GM21515 (cell line): ENCODE measurements around the gene SMIM7.

Experiments used
- ATAC-seq: cut with Tn5 transposase; IDR thresholded peaks from one replicate; pipeline ENCODE4 v1.9.1; 2021; ENCODE audit not compliant: unreplicated experiment

SMIM7 gene

GRCh38 chr19:16623576-16623975, 36.4 kb downstream of the SMIM7 start:
- no peak for ATAC-seq

GRCh38 chr19:16623066-16623465, 36.9 kb downstream of the SMIM7 start:
- no peak for ATAC-seq

GRCh38 chr19:16621165-16621800, 38.7 kb downstream of the SMIM7 start:
- no peak for ATAC-seq

DNA sequence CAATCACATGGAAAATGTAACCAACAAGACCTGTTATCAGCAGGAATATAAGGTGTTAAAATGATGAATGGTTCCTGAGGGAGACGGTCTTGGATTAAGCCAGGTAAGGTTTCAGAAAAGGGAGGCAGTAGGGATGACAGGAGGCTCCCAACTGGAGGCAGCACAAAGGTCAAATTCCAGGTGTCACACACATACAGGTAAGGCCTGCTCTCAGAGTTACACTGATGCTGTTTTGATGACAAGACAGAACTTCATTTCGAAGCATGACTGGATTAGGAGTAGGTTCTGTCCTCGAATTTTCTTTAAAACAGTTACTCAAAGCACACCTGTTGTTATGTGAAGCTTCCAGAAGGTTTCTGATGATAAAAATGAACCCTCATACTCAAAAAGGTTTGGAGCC, 39.4 kb downstream of the SMIM7 start:
- no peak for ATAC-seq

DNA sequence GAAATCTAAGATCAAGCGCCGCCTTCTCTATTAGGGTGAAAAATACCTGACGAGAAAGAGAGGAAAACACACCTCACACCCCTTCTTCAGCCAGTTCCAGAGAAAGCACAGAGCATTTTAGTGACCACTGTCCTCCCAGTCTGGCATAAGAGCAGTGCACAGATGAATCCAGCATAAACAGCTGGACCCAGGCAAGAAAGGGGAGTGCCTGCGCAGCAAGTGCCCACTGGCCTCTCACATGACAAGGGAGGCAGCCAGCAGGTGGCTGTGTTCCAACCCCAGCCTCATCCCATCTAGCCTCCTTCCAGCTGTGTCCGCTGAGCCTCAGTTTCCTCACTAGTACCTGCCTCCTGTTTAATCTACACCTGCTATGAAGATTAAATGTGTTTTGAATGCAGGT, 39.9 kb downstream of the SMIM7 start:
- ATAC-seq, result no peak

DNA sequence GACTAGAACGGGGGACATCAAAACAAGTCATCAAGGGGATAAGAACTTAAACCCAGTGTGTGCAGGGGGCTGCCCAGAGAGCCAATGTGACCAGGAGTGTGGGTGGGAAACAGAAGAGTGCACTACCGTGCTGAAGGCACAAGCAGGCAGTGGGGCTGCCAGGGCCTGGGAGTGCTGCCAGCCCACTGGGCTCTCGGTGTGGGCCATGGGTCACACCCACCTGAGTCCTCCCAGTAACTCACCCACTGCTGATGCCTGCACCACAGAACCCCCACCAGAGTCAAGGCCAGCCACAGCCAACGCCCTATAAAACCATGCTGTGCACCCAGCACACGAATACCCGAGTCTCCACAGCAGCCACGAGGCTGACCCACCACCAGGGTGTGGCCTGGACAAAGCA, 40.5 kb downstream of the SMIM7 start:
- ATAC-seq, result no peak

GRCh38 chr19:16618248-16618647, 41.7 kb downstream of the SMIM7 start:
- no peak for ATAC-seq

DNA sequence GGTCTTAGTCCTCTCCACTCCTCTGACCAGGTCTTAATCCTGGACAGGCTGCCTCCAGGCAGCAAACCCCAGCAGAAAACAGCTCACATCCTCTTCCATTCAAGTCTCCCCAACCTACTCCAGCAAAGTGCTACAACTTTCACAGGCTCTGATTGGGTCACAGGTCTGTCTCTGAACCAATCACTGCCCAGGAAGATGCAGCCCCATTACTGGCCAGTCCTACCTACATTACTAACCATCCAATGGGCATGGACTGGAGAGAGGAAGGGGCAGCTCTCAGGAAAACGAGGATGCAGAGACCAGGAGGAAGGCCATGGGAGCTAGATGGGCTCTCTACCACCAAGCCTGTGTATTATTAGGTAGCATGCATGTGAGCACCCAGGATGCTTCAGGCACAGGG, 44.1 kb downstream of the SMIM7 start:
- ATAC-seq, result no peak

DNA sequence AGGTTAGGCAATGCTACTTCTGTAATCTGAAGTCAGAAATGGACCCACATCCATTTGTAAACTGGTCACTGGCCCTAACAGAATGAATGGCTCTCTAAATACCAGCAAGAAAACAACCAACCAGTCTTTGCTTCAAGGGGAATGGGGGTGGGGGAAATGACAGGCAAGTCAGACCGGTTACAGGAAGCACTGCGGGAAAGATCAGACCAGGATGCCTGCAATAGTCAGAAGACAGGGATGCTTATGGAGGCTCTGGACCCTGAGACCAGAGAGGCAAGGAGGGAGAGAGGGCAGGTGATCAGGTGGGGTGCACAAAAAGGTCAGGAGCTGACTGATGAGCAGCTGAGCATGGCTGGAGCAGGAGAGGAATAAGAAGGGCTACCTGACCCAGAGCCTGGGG, 45.0 kb downstream of the SMIM7 start:
- no peak for ATAC-seq

DNA sequence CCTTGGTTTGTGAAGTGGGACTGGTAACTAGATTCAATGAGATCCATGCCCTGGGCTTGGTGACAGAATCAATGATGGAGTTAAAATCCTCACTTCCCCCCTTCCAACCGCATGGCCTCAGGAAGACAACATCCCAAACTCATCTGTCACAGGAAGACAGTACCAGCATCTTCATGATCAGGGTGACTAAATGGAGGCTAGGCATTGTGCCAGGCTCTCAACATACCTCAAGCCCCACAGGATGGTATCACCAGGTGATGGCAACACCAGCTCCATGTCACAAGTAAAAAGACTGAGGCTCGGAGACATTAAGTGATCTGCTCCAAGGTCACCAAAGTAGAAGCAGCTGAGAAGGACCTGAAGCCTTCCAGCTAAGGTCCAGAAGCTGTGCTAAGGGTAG, 46.1 kb downstream of the SMIM7 start:
- ATAC-seq, result no peak

GRCh38 chr19:16612636-16613035, 47.3 kb downstream of the SMIM7 start:
- ATAC-seq, result no peak

DNA sequence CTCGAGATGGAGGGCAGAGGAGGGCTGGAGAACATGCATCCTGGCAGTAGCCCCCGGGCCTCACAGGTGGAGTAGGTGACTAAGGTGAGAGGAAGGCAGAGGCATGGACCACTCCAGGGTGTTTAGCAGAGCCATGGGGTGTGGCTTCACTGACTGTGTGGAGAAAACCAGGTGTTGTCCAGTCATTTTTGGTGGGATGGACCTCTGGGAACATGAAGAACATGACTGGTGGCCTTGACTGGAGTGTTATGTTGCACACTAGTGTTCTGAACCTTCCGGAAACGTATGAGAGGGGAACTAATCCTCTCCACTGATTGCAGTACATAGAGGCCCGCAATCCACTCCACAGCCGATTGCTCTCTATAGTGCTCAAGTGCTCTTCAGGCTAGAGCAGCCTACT, 48.8 kb downstream of the SMIM7 start:
- no peak for ATAC-seq

- ATAC-seq, result no peak
Measured at GRCh38 chr19:16609511-16610200, 50.3 kb downstream of the SMIM7 start.

- ATAC-seq, result no peak
Measured at GRCh38 chr19:16608290-16608739, 51.6 kb downstream of the SMIM7 start.

- no peak for ATAC-seq
Measured at GRCh38 chr19:16607819-16608218, 52.1 kb downstream of the SMIM7 start.

GRCh38 chr19:16605553-16605994, 54.4 kb downstream of the SMIM7 start:
- no peak for ATAC-seq

DNA sequence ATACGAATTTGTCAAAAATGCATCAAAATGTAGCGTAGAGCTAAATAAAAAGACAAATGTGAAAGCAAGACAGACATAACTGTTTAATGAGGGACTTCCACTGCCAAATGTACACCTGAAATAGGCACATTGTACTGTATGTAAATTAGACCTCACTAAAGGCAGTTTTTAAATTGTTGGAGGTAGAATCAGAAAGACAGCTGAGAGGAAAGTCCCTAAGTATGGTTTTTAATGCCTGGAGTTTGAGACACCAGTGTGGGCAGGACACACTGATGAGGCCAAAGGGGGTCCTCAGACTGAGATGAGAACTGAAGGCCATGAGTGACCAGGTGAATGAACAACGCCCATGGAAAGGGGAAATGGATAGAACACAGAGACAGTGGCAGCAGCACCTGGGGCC, 54.8 kb downstream of the SMIM7 start:
- ATAC-seq, result no peak

DNA sequence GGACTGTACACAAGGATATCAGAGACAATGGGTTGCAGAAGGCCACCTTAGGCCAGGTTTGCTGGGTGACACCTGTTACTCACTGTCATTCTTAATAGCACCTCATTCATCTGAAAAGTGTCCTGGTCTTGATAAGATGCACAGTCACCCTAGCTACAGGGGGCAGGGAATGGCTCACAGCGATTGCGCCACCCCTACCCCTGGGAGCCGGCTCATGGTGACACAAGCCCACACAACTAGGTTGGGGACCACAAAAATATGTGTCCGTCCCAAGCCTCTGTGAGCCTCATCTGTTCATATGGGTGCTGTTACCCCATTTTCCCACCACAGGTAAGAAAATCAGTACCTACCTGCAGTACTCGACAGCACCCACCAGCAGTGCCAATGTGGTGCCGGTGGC, 55.3 kb downstream of the SMIM7 start:
- no peak for ATAC-seq

DNA sequence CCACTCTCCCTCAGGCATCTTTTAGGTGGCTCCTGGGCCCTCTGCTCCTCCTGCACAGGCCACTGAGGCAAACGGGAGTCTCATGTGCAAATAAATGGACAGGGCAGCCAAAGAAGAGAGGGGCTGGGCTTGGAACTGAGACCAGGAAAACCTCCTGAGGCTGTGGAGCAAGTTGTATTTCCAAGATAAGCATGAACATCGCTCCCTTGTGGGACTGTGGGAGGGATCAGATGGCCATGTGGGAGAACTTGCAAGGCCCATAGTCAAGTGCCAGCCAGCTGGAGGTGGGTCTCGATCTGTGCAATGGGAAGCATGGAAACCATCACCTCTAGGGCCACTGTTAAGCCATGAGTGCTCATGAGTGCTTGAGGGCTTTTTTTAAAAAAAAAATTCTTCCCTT, 56.9 kb downstream of the SMIM7 start:
- no peak for ATAC-seq

DNA sequence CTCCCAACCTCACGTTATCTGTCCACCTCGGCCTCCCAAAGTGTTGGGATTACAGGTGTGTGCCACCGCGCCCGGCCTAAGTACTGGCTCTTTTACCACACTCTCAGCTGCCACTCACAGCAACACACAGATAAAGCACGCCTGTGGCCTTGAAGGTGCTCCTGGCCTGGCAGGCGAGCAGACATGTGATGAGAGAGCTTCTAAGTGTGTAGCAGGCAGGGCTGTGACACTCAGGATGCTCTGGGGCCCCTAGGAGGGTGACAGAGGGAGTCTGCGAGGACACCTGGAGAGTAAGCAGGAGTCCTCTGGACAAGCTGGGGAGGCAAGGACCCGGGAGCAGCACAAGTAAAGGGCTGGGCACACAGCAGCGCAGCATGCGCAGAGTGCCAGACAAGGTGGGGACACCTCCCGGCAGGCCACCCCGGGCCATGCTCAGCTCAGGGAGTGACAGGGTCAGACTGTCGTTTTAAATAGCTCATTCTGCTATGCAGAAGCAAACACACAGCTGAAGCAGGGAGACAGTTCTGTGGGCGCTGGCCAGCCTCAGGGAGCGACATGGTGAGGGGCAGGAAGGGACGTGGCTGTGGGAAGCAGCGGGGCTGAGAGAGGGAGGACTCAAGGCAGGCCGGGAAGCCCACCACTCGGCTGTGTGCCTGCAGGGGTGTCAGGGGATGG, 58.4 kb downstream of the SMIM7 start:
- no peak for ATAC-seq

DNA sequence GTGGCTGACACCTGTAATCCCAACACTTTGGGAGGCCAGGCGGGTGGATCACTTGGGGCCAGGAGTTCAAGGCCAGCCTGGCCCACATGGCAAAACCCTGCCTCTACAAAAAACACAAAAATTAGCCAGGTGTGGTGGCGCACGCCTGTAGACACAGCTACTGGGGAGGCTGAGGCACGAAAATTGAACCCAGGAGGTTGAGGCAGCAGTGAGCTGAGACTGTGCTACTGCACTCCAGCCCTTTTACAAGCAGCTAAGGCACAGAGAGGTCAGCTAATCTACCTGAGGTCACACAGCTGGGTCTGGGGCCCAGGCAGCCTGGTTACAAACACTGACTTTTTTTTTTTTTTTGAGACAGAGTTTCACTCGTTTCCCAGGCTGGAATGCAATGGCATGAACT, 59.1 kb downstream of the SMIM7 start:
- ATAC-seq, result no peak

- ATAC-seq, result no peak
Measured at GRCh38 chr19:16599655-16600346, 60.1 kb downstream of the SMIM7 start.
